Activated CD4-positive, alpha-beta T cell treated with anti-CD3 and anti-CD28 coated beads, Interleukin-10, Interleukin-2, amounts not matched to agents 100 ng/mL and 50 ng/mL, durations not matched to agents 16 hours and 8 hours (primary cell): Measurements from ENCODE around the gene BTBD16.
A peak's percentile ranks its signal among the peaks of the same experiment; 100 is the strongest.

Experiments
- DNase-seq: peaks from one replicate; pipeline ENCODE4 v3.0.0-alpha.2; 2020

Gene BTBD16

DNA sequence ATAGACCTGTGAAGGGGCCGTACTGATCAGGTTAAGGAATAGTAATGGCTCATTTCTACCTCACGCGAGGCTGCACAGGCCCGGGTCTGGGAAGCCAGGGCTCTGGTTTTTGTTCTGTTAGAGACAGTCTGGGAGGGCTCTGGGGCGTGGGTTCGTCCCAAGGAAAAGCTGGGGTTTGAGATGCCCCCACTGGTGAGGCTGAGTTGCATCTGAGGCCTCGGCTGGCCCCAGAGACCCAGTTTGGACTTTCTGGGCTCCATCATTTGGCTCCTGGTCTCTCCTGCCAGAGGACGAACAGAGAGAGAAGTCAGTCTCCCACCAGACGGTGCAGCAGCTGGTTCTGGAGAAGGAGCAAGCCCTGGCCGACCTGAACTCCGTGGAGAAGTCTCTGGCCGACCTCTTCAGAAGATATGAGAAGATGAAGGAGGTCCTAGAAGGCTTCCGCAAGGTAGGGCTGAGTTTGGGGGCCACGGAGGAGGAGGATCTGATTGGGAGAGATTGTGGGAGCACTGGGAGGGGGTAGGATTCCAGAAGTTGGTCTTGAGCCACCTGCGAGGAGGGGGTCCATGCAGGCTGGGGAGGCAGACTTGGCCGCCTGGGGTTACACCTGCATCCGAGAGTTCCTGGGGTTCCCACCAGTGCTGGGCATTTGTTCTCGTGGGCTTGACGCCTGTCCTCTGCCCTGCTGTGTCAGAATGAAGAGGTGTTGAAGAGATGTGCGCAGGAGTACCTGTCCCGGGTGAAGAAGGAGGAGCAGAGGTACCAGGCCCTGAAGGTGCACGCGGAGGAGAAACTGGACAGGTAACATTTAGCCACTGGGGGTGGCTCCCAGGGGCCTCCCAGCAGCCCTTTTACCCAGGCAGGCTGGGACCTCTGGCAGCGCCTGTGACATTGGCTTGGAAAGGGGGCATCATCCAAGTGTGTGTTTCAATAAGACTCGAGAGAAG lies 22.5 kb upstream of the BTBD16 start:
- DNase-seq: no peak

DNA sequence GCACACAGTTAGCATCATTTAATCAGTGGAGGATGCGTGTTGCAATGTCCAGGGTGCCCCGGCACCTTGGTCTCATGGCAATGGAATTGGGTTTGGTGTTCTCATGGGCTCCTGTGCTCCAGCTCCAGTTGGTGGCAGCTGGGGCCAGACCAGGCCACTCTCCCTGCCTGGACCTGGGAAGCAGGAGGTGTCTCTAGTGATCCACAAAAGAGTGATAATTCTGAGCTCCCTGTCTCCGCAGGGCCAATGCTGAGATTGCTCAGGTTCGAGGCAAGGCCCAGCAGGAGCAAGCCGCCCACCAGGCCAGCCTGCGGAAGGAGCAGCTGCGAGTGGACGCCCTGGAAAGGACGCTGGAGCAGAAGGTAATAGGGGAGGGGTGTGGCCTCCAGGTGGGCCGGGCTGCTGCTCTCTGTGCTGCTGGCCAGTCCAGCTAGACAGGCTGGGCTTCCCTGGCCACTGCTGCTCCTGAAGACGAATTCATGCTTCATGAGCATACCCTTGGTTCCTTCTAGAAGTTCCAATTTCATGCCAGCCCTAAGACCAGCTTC lies 21.7 kb upstream of the BTBD16 start:
- no peak for DNase-seq

DNA sequence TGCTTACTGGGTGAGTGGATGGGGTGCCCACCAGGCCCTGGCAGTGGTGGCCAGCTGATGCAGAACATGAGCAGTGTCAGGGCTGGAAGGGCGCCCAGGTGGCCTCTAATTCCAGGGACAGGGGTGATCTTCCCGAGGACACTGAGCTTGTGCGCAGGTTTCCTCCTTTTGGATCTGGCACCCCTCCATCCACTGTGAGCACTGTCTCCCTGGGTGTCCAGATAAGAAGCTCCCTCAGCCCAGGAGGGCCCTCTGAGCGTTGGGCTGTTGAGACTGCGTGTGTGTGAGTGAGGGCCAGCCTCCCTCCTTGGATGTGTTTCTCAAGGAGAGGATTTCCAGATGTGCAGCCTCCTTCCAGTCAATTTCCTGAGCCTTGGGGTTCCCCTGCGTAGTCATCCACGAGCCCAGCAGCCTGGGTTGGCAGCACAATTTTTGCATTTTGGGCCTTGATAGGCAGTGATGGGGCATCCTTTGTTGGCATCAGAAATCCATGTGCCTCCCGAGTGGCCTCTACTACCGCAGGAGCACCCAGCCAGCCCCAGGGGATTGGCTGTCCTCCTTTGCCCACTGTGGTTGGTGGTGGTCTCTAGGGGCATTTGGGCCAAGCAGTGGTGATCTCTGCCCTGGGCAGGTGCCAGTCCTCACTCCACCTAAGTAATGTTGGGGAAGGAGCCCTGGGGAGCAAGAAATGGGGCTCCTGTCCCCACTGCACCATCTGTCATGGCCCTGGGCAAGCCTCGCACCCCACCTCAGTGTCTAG lies 20.9 kb upstream of the BTBD16 start:
- DNase-seq: no peak

DNA sequence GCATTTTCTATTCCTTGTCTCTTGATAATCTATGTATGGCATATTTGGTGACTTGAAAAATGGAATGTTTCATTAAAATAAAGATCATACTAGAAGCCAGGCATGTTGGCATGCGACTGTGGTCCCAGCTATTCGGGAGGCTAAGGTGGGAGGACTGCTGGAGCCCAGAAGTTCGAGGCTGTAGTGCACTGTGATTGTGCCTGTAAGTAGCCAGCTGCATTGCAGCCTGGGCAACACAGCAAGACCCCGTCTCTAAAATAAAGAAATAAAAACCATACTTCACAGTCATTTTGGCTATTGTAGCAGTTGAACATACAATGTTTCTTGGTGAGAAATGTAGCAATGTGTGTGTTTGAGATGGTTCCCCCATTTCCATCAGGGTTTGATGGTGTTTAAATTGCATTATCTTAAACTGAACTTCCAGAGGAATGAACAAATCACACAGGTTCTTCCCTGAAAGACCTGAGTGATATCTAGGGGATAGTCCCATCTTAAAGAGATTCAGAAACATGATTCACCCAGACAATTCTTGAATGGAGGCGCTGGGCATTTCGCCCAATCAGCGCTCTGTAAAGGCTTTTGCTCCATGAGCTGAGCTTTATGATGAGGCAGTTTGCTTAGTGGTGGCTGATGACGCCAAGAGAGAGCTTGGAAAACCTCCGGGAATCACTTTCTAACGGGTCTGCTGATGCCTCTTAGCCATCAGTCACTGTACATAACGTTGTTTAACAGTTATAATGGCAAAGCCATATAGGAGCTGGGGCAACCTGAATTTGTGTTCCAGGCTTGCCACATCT lies 19.4 kb upstream of the BTBD16 start:
- no peak for DNase-seq

DNA sequence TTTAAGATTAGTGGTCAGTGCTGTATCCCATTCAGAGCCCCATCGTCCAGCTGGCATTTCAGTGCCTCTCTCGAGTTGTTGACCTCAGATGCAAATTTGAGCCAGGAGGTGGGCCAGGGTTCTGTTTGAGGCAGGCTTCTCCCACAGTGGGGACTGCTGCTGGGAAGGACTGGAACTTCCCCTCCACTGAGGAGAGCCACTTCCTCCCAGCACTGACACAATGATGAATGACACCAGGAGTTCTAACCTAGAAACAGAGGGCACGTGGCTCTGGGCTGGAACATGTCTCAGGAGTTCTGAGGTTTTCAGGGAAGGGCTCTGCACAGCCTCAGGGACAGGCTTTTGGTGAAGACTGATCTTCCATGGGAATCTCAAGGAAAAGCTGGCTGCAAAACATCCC lies 18.3 kb upstream of the BTBD16 start:
- DNase-seq: no peak

DNA sequence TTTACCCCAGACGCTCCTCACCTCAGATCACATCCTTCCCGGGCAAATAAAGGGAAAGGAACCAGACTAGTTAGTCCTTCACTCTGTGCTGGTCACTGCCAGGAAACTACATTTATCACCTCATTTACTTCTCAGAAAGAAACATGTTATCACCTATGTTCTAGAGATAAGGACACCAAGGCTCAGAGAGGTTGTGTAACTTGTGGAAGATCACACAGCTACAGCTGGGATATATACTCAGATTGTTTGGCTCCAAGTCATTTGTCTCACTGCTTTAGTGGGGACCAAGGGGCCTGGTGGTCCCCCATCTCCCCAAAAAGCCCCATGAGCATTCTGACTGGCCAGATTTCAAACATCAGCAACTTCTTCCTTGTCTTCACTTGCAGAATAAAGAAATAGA lies 17.5 kb upstream of the BTBD16 start:
- DNase-seq: no peak

DNA sequence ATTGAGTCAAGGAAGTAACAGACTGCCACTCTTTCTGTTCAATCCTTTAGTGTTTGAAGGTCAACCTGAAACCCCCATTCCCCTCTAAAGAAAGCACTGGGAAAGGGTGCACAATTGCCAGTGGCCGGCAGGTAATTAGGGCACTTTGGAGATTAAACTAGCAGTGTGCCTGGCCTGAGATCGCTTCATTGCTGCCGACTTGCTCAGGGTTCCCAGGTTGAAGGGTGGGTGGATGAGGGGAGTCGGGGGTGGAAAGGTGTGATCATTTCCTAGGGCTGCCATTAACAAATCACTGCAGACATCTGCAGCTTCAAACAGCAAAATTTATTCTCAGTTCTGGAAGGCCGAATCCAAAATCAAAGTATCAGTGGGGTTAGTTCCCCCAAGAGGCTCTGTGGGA lies 16.3 kb upstream of the BTBD16 start:
- DNase-seq: no peak

DNA sequence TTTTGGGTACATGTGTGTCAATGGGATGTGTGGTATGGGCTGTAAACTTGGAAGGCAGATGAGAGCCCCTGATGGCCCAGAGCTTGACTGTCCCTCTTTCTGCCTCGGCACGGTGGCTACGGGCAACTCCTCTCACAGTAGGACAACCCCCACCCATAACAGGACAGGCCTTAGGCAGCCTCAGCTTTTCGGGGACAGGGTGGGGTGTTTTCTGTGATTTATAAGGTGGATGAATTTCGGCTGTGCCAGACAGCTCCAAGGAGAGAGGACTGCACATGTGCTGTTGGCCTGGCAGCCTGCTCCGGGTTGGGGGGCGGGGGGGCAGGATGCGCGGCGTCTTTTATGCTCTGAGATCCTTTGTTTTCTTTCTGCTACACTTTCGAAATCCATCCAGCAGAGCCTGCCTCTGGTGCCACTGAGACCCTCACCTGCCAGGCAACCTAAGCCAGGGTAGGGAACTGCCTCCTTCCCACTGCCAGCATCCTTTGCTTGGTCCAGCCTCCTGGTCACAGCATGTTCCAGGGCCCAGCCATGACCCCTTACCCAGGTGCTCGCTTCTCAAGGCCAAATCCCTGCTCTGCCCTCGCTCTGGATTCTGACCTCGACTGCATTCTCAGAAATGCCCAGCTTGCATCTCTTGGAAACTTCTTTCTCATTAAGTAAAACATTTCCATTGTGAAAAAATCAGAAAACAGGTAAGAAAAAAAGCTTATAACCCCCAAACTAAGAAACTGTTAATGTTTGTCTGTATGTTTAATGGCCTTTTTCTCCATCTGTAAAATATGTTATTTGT lies 15.4 kb upstream of the BTBD16 start:
- no peak for DNase-seq

DNA sequence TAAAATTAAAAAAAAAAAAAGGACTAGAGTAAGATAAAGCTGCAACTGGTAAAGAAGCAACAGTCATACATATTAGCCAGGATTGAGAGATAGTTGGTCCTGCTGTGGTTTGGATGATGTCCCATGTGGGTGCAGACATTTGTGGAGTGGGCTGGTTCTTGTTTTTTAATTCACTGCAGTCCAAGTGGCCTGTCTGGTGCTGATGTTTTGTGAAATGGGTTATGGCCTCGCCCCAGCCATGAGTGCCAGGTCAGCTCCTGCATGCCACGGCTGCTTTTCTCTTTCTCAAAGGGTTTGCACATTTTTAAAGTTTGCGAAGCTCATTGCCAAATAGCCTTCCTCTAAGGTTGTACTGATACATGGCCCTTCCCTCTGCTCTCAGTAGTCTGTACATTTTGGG lies 14.1 kb upstream of the BTBD16 start:
- DNase-seq: no peak

DNA sequence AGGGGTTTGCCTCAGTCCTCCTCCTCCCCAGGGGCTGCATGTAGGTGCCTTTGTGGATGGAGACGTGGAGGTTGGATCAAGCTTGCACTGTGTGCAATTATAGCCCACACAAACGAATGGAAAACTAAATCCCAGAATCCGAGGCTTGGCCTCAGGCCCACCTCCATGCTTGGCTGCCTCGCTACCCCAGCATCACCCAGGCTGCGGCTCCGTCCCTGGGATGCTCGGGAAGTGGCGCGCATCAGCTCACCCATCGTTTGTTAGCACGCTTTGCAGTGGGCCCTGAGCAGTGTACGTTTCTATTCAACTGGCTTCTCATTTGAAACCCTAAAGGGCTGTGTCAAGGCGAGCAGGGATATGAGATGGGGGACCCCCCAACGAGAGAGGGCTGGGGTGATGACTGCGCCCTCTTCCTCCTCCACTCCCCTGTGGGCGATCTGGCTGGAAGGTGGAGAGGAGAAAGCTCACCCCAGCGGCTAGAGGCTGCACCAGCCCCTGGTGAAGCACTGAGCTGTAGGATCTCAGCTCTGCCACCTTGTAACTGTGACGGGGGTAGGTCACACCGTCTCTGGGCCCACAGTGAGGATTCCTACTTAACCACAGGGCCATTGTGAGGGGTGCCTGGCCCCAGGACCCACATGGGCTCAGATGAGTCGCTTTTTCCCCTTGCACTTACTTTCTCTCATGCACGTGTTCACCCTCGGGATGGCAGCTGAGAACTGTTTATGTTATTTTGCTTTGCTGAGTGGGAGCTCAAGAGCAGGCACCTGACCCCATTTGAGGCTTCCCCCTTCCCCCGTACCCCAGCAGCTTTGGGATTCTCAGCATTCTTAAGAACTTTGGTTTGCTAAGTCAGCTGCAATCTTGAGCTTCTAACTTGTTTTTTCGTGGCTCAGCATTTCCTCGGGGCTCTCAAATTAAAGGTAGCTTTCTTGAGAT lies 12.7 kb upstream of the BTBD16 start:
- no peak for DNase-seq

DNA sequence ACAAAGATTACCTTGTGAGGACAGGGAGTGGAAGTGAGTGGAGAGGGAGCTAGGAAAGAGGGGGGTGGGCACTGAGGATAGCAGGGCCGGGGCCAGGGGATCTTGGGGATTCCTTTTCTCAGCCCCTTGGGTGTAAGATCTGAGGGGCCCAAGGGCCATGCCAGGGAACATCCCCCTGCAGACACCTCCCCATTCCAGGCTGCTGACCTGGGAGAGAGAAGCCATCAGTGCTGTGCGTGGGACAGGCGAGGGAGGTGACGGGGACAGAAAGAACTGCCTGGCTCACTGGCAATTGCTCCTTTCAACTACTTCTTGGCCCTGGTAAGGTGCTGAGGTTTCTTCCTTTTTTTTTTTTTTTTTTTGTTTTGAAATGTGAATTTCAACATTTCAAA lies 12.0 kb upstream of the BTBD16 start:
- no peak for DNase-seq

DNA sequence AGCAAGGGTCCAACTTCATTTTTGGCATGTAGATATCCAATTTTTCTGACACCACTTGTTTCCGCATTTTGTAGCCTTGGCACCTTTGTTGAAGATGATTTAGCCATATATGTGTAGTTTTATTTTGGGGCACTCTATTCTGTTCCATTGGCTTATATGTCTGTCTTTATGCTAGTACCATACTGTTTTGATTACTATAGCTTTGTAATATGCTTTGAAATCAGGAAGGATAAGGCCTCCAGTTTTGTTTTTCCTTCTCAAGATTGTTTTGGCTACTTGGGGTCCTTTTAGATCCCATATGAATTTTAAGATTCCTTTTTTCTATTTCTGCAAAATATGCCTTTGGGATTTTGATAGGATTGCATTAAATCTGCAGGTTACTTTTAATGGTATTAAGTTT lies 9.5 kb upstream of the BTBD16 start:
- no peak for DNase-seq

DNA sequence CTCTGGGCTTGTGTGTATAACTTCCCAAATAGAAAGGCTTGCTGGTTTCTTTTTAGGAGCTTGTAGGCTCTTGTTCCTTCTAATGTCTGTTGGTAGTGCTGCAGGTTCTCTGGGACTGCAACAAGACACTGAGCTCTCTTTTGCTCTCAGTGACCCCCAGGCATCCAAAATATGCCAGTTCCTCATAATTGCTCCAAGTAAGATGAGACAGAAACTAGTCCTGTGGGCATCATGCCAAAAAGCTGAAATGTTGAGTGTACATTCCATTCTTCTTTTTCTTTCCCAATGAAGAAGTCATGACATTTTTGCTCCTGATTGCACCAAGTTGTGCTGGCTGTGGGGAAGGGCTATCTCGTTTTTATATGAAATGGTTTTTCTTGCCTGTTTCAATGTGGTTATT lies 7.1 kb upstream of the BTBD16 start:
- no peak for DNase-seq

DNA sequence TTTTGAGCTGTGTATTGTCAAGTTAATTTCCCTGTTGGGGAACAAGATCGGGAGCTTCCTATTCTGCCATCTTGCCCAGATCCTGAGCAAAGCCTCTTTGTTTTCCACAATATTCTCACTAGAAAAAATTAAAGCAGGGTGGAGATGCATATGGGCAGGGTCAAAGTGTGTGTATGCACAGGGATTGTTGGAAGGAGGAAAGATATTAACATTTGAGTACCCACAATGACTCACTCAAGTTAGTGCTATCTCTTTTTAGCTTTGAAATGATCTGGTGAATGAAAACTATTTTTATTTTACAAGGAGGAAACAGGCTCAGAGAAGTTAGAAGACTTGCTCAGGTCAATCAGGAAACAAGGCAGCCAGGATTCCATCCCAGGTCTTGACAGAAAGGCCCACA lies 6.7 kb upstream of the BTBD16 start:
- no peak for DNase-seq

DNA sequence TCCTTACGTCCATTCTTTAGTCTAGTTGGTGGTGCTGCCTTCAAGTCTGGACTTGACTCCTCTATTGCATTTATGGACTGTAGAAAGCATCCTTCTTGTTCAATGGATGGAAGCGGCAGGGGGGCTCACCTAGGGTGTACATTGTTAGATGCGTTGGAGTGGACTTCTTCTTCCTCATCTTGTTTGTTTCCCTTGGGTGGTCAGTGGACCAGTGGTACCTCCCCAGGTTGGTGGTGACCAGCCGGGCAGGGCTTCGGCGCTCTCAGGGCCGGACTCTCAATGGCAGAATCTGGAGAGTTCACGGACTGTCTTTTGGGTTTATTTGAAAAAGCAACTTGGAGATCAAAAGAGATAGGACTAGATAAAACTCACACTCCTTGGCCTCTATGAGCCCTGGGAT lies 6.2 kb upstream of the BTBD16 start:
- no peak for DNase-seq

DNA sequence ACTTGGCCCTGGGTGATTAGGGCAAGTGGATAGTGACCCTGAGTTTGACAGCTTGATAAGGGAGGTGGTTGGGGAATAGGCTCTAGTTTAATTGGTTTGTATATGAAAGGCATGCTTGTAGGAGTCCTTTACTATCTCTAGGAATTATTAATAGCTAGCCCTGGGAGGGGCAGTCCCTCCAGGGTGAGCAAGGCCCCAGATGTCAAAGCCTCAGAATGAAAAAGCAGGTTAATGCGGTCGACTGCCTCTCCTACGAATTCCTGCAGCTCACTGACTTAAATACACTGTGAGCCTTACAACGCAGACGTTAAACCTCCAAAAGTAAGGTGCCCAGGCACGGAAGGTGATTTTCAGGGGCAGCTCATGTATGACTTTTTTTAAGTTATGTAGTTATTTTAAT lies 5.2 kb upstream of the BTBD16 start:
- DNase-seq: no peak

DNA sequence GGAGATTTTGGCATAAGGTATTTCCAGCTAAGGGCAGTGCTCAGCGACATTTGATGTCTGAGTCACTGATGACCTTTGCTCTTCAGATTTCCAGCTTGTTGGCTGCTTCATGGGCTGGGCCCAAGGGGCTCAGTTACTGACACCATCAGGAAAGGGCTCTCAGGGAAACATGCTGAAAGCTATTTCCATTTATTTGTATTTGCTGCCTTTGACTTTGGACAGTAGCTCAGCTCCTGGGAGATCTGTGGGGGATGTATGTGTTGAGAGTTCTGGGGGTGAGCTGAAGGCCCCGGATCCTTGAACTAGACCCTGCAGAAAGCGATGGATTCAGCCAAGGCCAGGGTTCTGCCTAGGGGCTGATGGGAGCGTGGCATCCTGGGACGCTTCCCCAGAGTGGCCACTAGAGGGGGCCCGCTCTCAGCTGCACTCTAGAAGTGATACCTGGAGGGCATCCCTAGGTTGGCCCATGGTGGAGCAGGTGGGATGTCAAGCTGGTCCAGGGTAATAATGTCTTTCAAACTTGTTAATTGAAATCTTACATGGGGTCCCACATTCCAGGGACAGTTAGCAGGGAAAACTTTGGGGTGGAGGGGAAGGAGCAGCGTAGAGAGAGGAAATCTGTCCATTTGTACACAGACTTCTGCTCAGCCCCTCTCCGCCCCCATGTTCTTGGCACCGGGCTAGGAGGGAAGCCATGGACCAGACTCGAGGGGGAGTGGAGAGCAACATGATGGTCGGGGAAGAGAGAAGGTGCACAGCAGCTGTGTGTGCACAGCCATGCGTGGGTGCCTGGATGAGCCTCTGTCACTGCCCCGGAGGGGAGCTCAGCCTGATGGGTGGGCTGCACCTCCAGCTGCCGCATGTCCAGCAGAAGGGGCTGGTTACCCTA lies 3.0 kb upstream of the BTBD16 start:
- peak; percentile 55 for DNase-seq

DNA sequence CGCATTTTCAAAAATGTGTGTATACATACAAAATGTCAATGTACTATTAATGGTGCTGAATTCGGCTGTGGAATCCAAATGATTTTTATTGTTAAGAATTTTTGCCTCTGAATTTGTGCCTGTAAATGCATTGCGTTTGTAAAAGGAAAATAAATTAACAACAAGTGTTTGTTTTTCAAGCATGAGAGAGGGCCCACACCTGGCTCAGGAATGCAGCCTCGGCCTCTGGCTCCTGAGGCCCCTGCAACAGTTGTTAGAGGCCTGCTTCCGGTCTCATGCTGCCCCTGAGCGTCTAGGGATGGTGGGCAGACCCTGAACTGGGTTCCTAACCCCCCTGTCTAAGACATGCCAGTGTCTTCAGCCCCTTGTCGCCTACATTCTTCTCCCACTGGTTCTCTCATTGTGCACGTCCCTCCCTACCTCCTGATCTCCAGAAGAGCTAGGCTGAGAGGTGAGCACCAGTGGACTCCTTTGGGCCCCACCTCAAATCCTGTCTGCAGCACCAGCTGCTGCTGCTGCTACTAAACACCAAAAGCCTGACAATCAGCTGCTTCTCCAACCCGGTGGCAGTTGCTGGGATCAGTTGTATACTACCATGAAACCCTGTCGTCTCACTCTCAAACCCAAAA lies 1.9 kb upstream of the BTBD16 start:
- DNase-seq: no peak

DNA sequence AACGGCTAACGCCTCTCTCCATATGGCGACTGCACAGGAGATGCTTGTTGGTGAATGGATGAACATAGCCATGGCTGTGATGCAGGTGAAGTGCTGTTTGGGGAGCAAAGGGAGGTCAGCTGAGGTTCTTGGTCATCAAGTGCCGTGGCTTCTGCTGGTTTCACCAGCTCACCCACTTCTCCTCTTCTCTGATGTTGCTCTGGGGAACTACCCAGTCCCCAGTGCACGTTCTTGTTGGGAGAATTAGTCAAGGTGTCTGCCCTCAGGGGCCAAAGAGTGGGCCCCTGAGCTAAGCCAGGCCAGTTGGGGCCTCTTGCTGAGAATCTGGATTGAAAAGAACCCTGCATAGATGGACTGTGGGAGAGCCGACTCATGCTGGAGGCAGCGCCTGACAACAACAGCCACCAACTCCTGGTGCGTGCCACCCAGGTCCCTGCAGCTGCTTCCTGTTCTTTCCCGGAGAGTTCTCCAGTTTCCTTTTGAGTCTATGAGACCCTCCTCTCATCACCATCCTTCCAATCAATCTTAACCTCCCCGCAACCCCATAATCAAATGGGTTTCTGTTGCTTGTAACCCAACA lies 3.0 kb downstream of the BTBD16 start:
- DNase-seq: no peak
